Gastrocnemius medialis (tissue), 4 donors: ENCODE measurements around the gene CHRNE.

ENCODE experiments used
- CTCF ChIP-seq, 5 experiments: fragments of 450-650 bp in 3 of 5; fragments of 200-600 bp in 2 of 5; sonication (generic) in 2 of 5; IDR thresholded peaks in 4 of 5; conservative IDR thresholded peaks in 1 of 5; 1 replicate in 4 of 5; 2 replicates in 1 of 5; pipeline ENCODE4 v1.5.1; 2016 to 2019; ENCODE audit warnings: antibody characterized with exemption in 5 of 5, mild to moderate bottlenecking in 3 of 5, moderate library complexity in 3 of 5
- POLR2A ChIP-seq, 2 donors: fragments of 450-650 bp; IDR thresholded peaks; one replicate each; pipeline ENCODE4 v1.6.1; 2017; ENCODE audit warnings: antibody characterized with exemption in 2 of 2, mild to moderate bottlenecking in 2 of 2, moderate library complexity in 2 of 2

GRCh38 chr17:4901108-4901647 is 1.7 kb downstream of the CHRNE start:
- TF ChIP-seq CTCF (IDR thresholded peaks at IDR 0.05 in 4 of 5, conservative IDR thresholded peaks at IDR 0.05 in 1 of 5) (no peak), POLR2A (IDR thresholded peaks at IDR 0.05) (no peak)
